LNCAP (cell line): ENCODE data around the gene MN1.

Experiments used
- TF ChIP-seq, protein P1 (sequence below): fragments of 450-650 bp; IDR thresholded peaks from 2 replicates; pipeline ENCODE4 v1.5.1; 2017; ENCODE audit warnings: mild to moderate bottlenecking

Gene MN1

DNA sequence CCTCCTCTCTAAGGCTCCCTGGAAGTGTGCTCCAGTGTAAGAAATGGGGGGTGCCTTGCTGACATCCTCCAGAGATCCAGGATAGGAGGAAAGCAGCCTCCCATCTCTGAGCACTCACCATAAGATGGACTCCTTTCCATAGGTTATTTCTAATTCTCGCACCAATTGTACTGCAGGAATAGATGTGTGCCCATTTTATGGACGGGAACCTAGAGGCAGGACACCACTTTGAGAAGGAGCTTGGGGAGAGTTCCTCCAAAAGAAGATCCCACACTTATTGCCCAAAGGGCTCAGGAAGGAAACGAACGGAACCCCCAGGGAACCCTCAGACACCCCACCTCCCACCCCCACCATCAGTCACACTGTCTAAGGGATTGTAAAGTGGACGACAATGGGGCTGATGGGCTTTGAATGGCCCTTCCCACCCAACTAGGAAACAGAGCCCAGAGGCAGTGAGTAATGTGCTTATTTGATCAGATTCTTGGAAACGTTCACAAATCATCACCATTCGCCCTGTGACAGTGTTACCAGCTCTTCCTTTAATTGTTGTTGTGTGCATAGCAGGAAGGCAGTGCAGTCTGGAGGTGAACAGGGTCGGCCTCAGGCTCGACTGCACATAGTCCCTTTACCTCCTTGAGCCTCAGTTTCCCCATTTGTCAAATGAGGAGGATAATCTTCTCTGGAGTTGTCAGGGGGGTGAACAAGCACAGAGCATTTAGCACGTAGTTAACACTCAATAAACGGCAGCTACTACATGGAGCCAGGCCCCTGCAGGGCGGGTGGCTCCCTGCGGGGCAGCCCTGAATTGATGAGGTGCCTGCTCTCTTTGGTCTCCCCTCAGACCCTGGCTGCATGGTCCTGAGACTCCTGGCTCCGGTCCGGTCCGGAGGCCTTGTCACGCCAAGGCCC, 8.4 kb upstream of the MN1 start:
- TF ChIP-seq, protein P1, sequence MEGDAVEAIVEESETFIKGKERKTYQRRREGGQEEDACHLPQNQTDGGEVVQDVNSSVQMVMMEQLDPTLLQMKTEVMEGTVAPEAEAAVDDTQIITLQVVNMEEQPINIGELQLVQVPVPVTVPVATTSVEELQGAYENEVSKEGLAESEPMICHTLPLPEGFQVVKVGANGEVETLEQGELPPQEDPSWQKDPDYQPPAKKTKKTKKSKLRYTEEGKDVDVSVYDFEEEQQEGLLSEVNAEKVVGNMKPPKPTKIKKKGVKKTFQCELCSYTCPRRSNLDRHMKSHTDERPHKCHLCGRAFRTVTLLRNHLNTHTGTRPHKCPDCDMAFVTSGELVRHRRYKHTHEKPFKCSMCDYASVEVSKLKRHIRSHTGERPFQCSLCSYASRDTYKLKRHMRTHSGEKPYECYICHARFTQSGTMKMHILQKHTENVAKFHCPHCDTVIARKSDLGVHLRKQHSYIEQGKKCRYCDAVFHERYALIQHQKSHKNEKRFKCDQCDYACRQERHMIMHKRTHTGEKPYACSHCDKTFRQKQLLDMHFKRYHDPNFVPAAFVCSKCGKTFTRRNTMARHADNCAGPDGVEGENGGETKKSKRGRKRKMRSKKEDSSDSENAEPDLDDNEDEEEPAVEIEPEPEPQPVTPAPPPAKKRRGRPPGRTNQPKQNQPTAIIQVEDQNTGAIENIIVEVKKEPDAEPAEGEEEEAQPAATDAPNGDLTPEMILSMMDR: no peak

DNA sequence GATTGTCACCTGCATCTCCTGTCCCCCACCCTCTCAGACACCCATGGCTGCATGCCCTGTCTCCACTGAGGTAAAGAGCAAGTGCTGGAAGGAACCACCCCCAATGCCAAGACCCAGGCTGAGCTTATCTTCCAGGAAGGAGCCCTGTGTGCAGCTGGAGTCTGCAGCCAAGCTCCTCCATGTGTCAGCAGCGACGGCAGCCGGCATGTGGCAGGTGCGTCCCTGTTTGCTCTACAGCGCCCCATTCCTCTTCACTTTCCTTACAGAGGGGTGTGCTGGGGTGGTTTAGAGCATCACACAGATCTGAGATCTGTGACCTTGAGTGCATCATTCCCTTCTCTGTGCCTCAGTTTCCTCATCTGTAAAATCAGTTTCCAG, 7.7 kb upstream of the MN1 start:
- TF ChIP-seq, protein P1: no peak

DNA sequence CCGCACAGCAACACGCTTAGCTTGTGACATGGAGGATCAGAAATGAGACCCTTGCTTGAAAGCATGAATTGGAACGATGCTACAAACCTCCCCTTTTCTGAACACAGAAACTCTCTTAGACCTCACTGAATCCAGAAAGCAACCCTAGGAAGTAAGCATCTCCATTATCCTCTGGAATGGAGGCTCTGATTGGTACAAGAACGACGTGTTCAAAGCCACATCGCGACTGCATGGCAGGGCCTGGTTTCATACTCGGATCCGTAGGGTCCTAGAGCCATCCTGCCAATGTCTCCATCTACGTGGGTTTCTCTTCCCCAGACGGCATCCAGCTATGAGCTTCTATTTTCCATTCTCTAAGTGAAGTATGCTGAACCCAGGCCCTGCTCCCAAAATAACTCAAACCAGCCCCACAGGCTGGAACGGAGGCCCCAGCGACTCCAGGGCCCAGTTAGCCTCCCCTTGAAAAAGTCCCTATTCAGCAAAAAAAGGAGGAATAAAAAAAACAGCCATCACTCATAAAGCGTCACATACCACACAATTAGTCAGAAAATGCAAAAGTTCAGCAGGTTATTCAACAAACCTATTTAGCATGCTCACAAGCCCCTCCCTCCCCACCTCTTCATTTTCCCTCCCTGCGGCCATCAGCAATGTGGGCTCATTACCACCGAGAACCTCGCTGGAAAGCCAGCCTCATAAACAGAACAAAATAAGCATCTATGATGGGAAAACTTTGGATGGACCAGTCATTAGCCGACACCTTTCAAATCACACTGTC, 7.1 kb upstream of the MN1 start:
- TF ChIP-seq, protein P1: no peak

DNA sequence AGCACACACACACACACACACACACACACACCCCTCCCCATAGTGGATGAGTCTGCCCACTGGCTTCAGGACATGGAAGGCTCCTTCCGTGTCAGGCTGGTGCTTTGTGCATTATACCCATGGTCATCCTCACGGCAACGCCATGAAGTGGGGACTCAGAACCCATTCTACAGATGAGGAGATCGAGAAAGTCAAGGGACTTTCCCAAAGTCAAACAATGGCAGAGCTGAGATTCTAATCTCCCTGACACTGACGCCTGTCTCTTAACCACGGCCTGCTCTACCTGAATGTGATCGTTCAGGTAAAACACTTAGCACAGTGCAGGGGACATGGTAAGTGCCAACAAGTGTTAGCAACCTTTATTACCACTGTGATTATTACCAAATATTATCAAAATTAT, 4.3 kb upstream of the MN1 start:
- TF ChIP-seq, protein P1: no peak

DNA sequence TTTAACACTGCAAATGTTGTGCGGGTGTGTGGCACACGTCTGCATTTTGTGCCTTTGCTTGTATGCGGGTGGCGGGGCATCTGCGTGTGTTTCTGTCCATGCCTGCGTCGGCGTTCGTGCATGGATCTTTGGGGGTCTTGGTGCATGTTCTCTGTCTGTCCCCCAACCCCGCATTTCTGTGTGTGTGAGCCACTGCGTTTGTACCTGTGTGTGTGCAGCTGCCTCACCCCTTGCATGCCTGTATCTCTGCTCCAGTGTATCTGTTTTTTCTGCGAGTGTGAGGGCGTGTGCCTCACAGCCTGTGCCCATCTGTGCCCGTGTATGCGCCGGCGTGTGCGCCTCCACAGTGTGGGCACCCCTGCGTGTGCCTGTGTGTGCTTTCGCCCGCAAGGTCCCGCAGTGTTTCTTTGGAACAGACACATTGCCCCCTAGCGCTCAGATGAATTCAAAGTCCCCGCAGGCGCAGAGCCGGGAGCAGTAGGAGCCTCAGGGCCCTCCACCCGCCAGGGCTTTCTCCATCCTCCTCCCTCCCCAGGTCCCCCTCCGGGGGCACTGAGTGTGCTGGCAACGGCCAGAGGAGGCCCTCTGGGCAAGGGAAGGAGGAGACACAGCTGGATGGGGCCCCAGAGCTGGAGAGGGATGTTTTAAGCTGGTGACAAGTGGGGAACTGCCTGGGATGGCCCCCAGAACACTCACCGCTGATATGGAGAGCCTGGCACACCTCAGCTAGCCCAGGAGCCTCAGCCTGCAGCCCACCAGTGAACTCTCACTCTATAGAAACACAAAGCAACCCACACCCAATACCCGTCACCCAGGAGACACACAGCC, 3.1 kb upstream of the MN1 start:
- TF ChIP-seq, protein P1: peak; percentile 72

DNA sequence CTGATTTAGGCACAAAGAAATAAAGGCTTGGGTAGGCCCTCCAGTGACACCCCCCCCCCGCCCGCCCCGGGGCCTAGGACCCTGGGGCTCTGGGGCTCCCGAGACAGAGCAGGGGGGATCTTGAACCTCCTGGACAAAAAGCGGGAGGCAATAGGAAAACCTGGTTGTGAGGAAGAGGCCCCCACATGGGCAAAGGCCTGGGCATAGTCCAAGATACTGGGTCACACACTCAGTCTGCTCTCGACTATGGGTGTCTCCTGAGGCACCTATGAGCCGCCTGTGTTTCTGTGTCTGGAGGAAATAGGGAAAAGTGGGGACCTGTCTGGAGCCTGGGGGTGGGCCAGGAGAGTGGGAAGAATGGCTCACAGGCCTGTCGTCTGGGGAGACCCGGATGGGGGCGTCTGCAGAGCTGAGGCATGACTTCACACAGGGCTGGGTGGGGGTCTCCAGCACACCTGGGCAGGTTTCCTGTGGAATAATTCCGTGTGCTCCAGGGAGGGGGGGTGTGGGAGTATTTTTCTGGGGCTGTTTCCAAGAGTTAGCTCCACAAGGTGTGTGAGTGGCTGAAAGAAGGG, 2.4 kb upstream of the MN1 start:
- TF ChIP-seq, protein P1: no peak
